H1 (cell line): ENCODE data around the gene PITPNM1. TPM values are rescaled to one million over a fixed set of nuclear protein-coding genes. Genes with fewer than 3 reads are reported as not detected.

Experiments used
- CTCF ChIA-PET: fragments of 300-600 bp; sonication (Branson Sonifier 250); formaldehyde crosslinking; loops from one replicate; lab custom pipeline; 2021; ENCODE audit not compliant: partially characterized antibody; lab: Charles Lee
- POLR2A ChIA-PET: fragments of 300-600 bp; sonication (Branson Sonifier 250); formaldehyde crosslinking; loops from one replicate; lab custom pipeline; 2021; ENCODE audit warnings: inconsistent platforms; ENCODE audit not compliant: partially characterized antibody; lab: Charles Lee
- DNase-seq, 2 experiments: peaks; one replicate each; pipeline versions ENCODE4 v3.0.0 to v3.0.0-alpha.2; 2010 to 2022; ENCODE audit warnings: low spot score in 2 of 2, low read depth in 1 of 2, mixed read lengths in 1 of 2
- FAIRE-seq: peaks from 2 replicates; lab custom pipeline; 2011; peaks lifted over from hg19 to GRCh38; lab: Jason Lieb, UNC
- H2AFZ ChIP-seq: 2 replicates; pipeline ENCODE4 v1.8.1; 2012; ENCODE audit warnings: low read length, inconsistent platforms
- H2AK5ac ChIP-seq: 2 replicates; pipeline ENCODE4 v1.6.1; 2013; ENCODE audit warnings: low read depth, low read length
- H2BK120ac ChIP-seq: replicated peaks from 2 replicates; pipeline ENCODE3; 2013; ENCODE audit warnings: low read depth, low read length, inconsistent platforms
- H2BK12ac ChIP-seq: 2 replicates; pipeline ENCODE4 v1.6.1; 2013; ENCODE audit warnings: low read depth, low read length
- H2BK15ac ChIP-seq: 2 replicates; pipeline ENCODE4 v1.6.1; 2013; ENCODE audit warnings: low read length
- H2BK20ac ChIP-seq: 2 replicates; pipeline ENCODE4 v1.6.1; 2013; ENCODE audit warnings: low read length
- H2BK5ac ChIP-seq: 2 replicates; pipeline ENCODE4 v1.6.1; 2013; ENCODE audit warnings: low read depth, low read length
- H3K14ac ChIP-seq: 2 replicates; pipeline ENCODE4 v1.6.1; 2013; ENCODE audit warnings: inconsistent platforms; ENCODE audit not compliant: insufficient read length
- H3K18ac ChIP-seq: 2 replicates; pipeline ENCODE4 v1.6.1; 2013; ENCODE audit warnings: low read length; ENCODE audit errors: extremely low read depth
- H3K23ac ChIP-seq: 2 replicates; pipeline ENCODE4 v1.6.1; 2013; ENCODE audit warnings: inconsistent platforms; ENCODE audit not compliant: insufficient read length
- H3K23me2 ChIP-seq: 2 replicates; pipeline ENCODE4 v1.6.1; 2013; ENCODE audit warnings: low read depth, low read length
- H3K27ac ChIP-seq: 2 replicates; pipeline ENCODE4 v1.6.1; 2011; ENCODE audit warnings: low read depth, low read length, inconsistent platforms
- H3K27me3 ChIP-seq, 4 experiments: replicated peaks in 1 of 4; 1 replicate in 1 of 4; 2 replicates in 3 of 4; pipeline versions ENCODE4 v1.6.1 to v1.8.1; 2011 to 2013; ENCODE audit warnings: low read length in 3 of 4, mild to moderate bottlenecking in 3 of 4, inconsistent platforms in 2 of 4, mixed read lengths in 2 of 4, moderate library complexity in 1 of 4; ENCODE audit not compliant: control insufficient read depth in 3 of 4, insufficient read depth in 3 of 4; ENCODE audit errors: extremely low read depth in 1 of 4
- H3K36me3 ChIP-seq, 4 experiments: 2 replicates each; pipeline versions ENCODE4 v1.6.1 to v1.8.1; 2011 to 2013; ENCODE audit warnings: mild to moderate bottlenecking in 4 of 4, low read length in 3 of 4, moderate library complexity in 2 of 4, control low read depth in 1 of 4, inconsistent platforms in 1 of 4; ENCODE audit not compliant: insufficient read depth in 4 of 4, control insufficient read depth in 2 of 4
- H3K4ac ChIP-seq: replicated peaks from 2 replicates; pipeline ENCODE3; 2013; ENCODE audit warnings: low read length, low read depth, mixed read lengths, inconsistent platforms; ENCODE audit not compliant: insufficient read length
- H3K4me1 ChIP-seq, 4 experiments: replicated peaks in 1 of 4; 1 replicate in 1 of 4; 2 replicates in 3 of 4; pipeline versions ENCODE4 v1.6.1 to v1.8.1; 2011 to 2013; ENCODE audit warnings: low read length in 3 of 4, inconsistent platforms in 2 of 4, mixed read lengths in 1 of 4; ENCODE audit not compliant: insufficient read depth in 4 of 4, control insufficient read depth in 3 of 4
- H3K4me2 ChIP-seq, 2 experiments: 2 replicates each; pipeline versions ENCODE4 v1.6.1 to v1.8.1; 2011 to 2013; ENCODE audit warnings: low read depth in 2 of 2, low read length in 2 of 2, control low read depth in 1 of 2, inconsistent platforms in 1 of 2, mild to moderate bottlenecking in 1 of 2; ENCODE audit not compliant: insufficient read depth in 1 of 2
- H3K4me3 ChIP-seq, 4 experiments: fragments of 200-600, 300-600 bp in 1 of 4; sonication (generic), shearing (Covaris generic), sonication (Bioruptor Twin) in 1 of 4; 2 replicates each; pipeline versions ENCODE4 v1.5.1 to v1.8.1; 2011 to 2016; ENCODE audit warnings: low read length in 4 of 4, low read depth in 3 of 4, control low read depth in 2 of 4, inconsistent platforms in 2 of 4, mild to moderate bottlenecking in 2 of 4, mixed read lengths in 1 of 4, moderate library complexity in 1 of 4; ENCODE audit not compliant: insufficient read depth in 2 of 4; ENCODE audit errors: extremely low read depth in 1 of 4
- H3K56ac ChIP-seq: replicated peaks from 2 replicates; pipeline ENCODE3; 2013; ENCODE audit warnings: low read depth, mild to moderate bottlenecking, mixed read lengths, low read length, inconsistent platforms; ENCODE audit not compliant: insufficient read length
- H3K79me1 ChIP-seq: 2 replicates; pipeline ENCODE4 v1.6.1; 2013; ENCODE audit warnings: low read depth, low read length, control low read depth
- H3K79me2 ChIP-seq, 2 experiments: 2 replicates each; pipeline versions ENCODE4 v1.6.1 to v1.8.1; 2012 to 2013; ENCODE audit warnings: low read length in 2 of 2, mild to moderate bottlenecking in 2 of 2, inconsistent platforms in 1 of 2; ENCODE audit not compliant: insufficient read depth in 2 of 2, control insufficient read depth in 1 of 2
- H3K9ac ChIP-seq, 4 experiments: replicated peaks in 1 of 4; 1 replicate in 1 of 4; 2 replicates in 3 of 4; pipeline versions ENCODE4 v1.6.1 to v1.8.1; 2011 to 2013; ENCODE audit warnings: low read depth in 3 of 4, low read length in 3 of 4, control low read depth in 2 of 4, mild to moderate bottlenecking in 2 of 4, moderate library complexity in 2 of 4, inconsistent platforms in 1 of 4; ENCODE audit errors: extremely low read depth in 1 of 4
- H3K9me3 ChIP-seq, 2 experiments: 2 replicates each; pipeline versions ENCODE4 v1.6.1 to v1.8.1; 2012 to 2013; ENCODE audit warnings: mild to moderate bottlenecking in 2 of 2, moderate library complexity in 2 of 2, control low read depth in 1 of 2, inconsistent platforms in 1 of 2, low read depth in 1 of 2, low read length in 1 of 2, mixed read lengths in 1 of 2; ENCODE audit not compliant: insufficient read depth in 2 of 2
- H4K20me1 ChIP-seq, 2 experiments: replicated peaks in 1 of 2; 2 replicates each; pipeline versions ENCODE3 to v1.8.1; 2011 to 2013; ENCODE audit warnings: inconsistent platforms in 2 of 2, low read length in 2 of 2, mild to moderate bottlenecking in 1 of 2; ENCODE audit not compliant: insufficient read depth in 2 of 2, control insufficient read depth in 1 of 2
- H4K5ac ChIP-seq: 2 replicates; pipeline ENCODE4 v1.6.1; 2013; ENCODE audit warnings: low read length, low read depth, mixed read lengths, inconsistent platforms; ENCODE audit not compliant: insufficient read length
- H4K8ac ChIP-seq: 2 replicates; pipeline ENCODE4 v1.8.0; 2013; ENCODE audit warnings: mild to moderate bottlenecking, moderate library complexity, low read length, inconsistent platforms; ENCODE audit not compliant: insufficient read depth; ENCODE audit errors: extremely low read depth
- H4K91ac ChIP-seq: replicated peaks from 2 replicates; pipeline ENCODE3; 2013; ENCODE audit warnings: low read length, mixed read lengths, inconsistent platforms; ENCODE audit not compliant: insufficient read length
- CHD2 ChIP-seq: IDR thresholded peaks from 2 replicates; pipeline ENCODE4 v1.6.1; 2012; ENCODE audit warnings: low read length, improper control_type of control experiment
- CTBP2 ChIP-seq: IDR thresholded peaks from 2 replicates; pipeline ENCODE4 v1.7.0; 2011; ENCODE audit warnings: borderline replicate concordance, mild to moderate bottlenecking, moderate library complexity, mixed read lengths, low read length; ENCODE audit not compliant: insufficient read depth, insufficient read length
- KDM4A ChIP-seq: IDR thresholded peaks from one replicate; pipeline ENCODE4 v1.7.1; 2012; ENCODE audit warnings: low read depth, mild to moderate bottlenecking, moderate library complexity, low read length, inconsistent platforms; ENCODE audit not compliant: severe bottlenecking
- MAFK ChIP-seq: IDR thresholded peaks from 2 replicates; pipeline ENCODE4 v1.6.1; 2012; ENCODE audit warnings: low read depth, mild to moderate bottlenecking, improper control_type of control experiment, low read length
- POU5F1 ChIP-seq: IDR thresholded peaks from 2 replicates; pipeline ENCODE4 v1.6.1; 2011; ENCODE audit warnings: low read depth, mild to moderate bottlenecking, low read length, moderate library complexity
- RFX5 ChIP-seq: IDR thresholded peaks from 2 replicates; pipeline ENCODE4 v1.6.1; 2011; ENCODE audit warnings: low read depth, low read length, improper control_type of control experiment, borderline replicate concordance
- SIRT6 ChIP-seq: IDR thresholded peaks from one replicate; pipeline ENCODE4 v1.7.1; 2012; ENCODE audit warnings: low read length, inconsistent platforms
- SP4 ChIP-seq: IDR thresholded peaks from 2 replicates; pipeline ENCODE4 v1.6.1; 2012; ENCODE audit warnings: low read length, inconsistent platforms
- SUZ12 ChIP-seq: fragments of 200-600 bp; sonication (generic); IDR thresholded peaks from 2 replicates; pipeline ENCODE4 v1.6.1; 2012; ENCODE audit warnings: mild to moderate bottlenecking, inconsistent platforms, low read length, moderate library complexity, mixed read lengths
- TAF1 ChIP-seq: IDR thresholded peaks from 2 replicates; pipeline ENCODE4 v1.6.1; 2011; ENCODE audit warnings: mild to moderate bottlenecking, low read depth, low read length
- TAF7 ChIP-seq: optimal IDR thresholded peaks from 2 replicates; pipeline ENCODE3; 2011; ENCODE audit warnings: low read depth, mild to moderate bottlenecking, inconsistent platforms, low read length, moderate library complexity, borderline replicate concordance
- TBP ChIP-seq: IDR thresholded peaks from 2 replicates; pipeline ENCODE4 v1.6.1; 2011; ENCODE audit warnings: low read depth, low read length, improper control_type of control experiment
- USF2 ChIP-seq: IDR thresholded peaks from 2 replicates; pipeline ENCODE4 v1.6.1; 2011; ENCODE audit warnings: low read length, improper control_type of control experiment
- WGBS, 2 experiments: shearing (Covaris generic) in 1 of 2; methylation state at CpG; one replicate each; pipeline versions ENCODE4 v1.1.6 to v1.1.7; 2013 to 2015; ENCODE audit warnings: low lambda C conversion rate in 2 of 2, mixed read lengths in 2 of 2, inconsistent platforms in 1 of 2, low coverage in 1 of 2, missing lambda C conversion rate in 1 of 2; ENCODE audit not compliant: insufficient replicate concordance in 2 of 2, insufficient coverage in 1 of 2, insufficient read length in 1 of 2; ENCODE audit errors: extremely low coverage in 1 of 2, missing lambda C conversion rate in 1 of 2; 5-methylcytosine and 5-hydroxymethylcytosine counted together
- polyA plus RNA-seq, 7 experiments: library from polyadenylated mRNA; depleted of rRNA in 3 of 7; stranded (reverse) in 5 of 7; unstranded in 2 of 7; fragments of >200 nt in 5 of 7; fragments of 200-250 nt in 2 of 7; gene quantifications; 1 replicate in 5 of 7; 2 replicates in 1 of 7; 4 replicates in 1 of 7; pipeline versions ENCODE4 v1.2.1 to v1.2.3, GENCODE V29; 2011 to 2013; ENCODE audit warnings: missing spikeins in 2 of 7, mixed read lengths in 2 of 7
- total RNA-seq: library from RNA; stranded (reverse); fragmentation: NEBNext Ultra II Directional; extraction: Animal tissue kit (Norgen Biotek cat#: 25700); gene quantifications from 2 replicates; pipeline ENCODE4 v1.2.1, GENCODE V29; 2021

PITPNM1 gene
- total and polyA plus RNA-seq, 2 of the 8 experiments (the other 6 are each of a cell fraction or from before 2014, with no cell fraction given) = 27.2 to 52.7 TPM

GRCh38 chr11:67521924-67522323 lies 16.8 kb upstream of the PITPNM1 start:
- FAIRE-seq (no peak), DNase-seq (no peak)
- no peaks in the 10 kb centered on the region for H3K9me3 ChIP-seq
- no peak overlapping the region for H2BK120ac ChIP-seq
- H3K4me1 ChIP-seq = no peaks in the 10 kb centered on the region
- no peak overlapping the region for H3K4me3 ChIP-seq
- H3K79me2 ChIP-seq = no peaks in the 10 kb centered on the region
- no peak overlapping the region for H2AFZ ChIP-seq
- no peak overlapping the region for H4K5ac ChIP-seq
- H3K27me3 ChIP-seq = no peaks in the 10 kb centered on the region
- H3K79me1 ChIP-seq = no peaks in the 10 kb centered on the region
- no peaks in the 10 kb centered on the region for H3K36me3 ChIP-seq
- H3K18ac ChIP-seq = no peak overlapping the region
- no peak overlapping the region for H2BK5ac ChIP-seq
- H3K56ac ChIP-seq = no peak overlapping the region
- no peak overlapping the region for H3K27ac ChIP-seq
- 83% methylated on average over 7 of the region's 10 CpGs; no CpG with 5 or more reads in 1 of the 2 experiments for WGBS, 2 experiments
- no peaks in the 10 kb centered on the region for H4K20me1 ChIP-seq
- TF ChIP-seq SUZ12 = no peak
- TF ChIP-seq TAF1 = no peak
- TF ChIP-seq TBP = no peak
- TF ChIP-seq CHD2 = no peak
- TF ChIP-seq SP4 = no peak
- no peak for TF ChIP-seq TAF7
- no peak for TF ChIP-seq SIRT6
- no peak for TF ChIP-seq RFX5
- no peak for TF ChIP-seq POU5F1
- no peak for TF ChIP-seq USF2
- no peak for TF ChIP-seq CTBP2
- TF ChIP-seq MAFK = no peak
- no peak for TF ChIP-seq KDM4A
- no peaks in the 10 kb centered on the region for H3K23me2 ChIP-seq
- H4K91ac ChIP-seq = no peak overlapping the region
- H3K4me2 ChIP-seq = no peak overlapping the region
- H3K9ac ChIP-seq = no peak overlapping the region
- H3K14ac ChIP-seq = no peak overlapping the region
- ChIA-PET CTCF (no interaction called here), POLR2A (interaction anchor here (1.4 kb wide), 1 partner anchor 85 kb away, joined by 3 read pairs; the partner anchor contains the start of gene PTPRCAP)
- H2BK15ac ChIP-seq = no peak overlapping the region
- no peak overlapping the region for H4K8ac ChIP-seq
- H2BK20ac ChIP-seq = no peak overlapping the region
- H2AK5ac ChIP-seq = no peak overlapping the region
- H2BK12ac ChIP-seq = no peak overlapping the region
- no peak overlapping the region for H3K23ac ChIP-seq
- no peak overlapping the region for H3K4ac ChIP-seq
